ENCODE results near the gene PMM2.

Gene PMM2

GRCh38 chr16:8849411-8850011, 51.9 kb downstream of the PMM2 start:
- in situ Hi-C loops (cut with HindIII; ENCODE audit: low sequenced_read_pairs) = loop anchor here (10.0 kb wide), 1 partner anchor 195 kb away; no protein-coding TSS in a partner anchor

GRCh38 chr16:8850279-8850885, 52.7 kb downstream of the PMM2 start:
- in situ Hi-C loops (cut with HindIII; ENCODE audit: low sequenced_read_pairs) = loop anchor here (10.0 kb wide), 1 partner anchor 194 kb away; no protein-coding TSS in a partner anchor

GRCh38 chr16:8851761-8852403, 54.2 kb downstream of the PMM2 start:
- in situ Hi-C loops (cut with HindIII; ENCODE audit: low sequenced_read_pairs) = loop anchor here (10.0 kb wide), 1 partner anchor 193 kb away; no protein-coding TSS in a partner anchor

GRCh38 chr16:8852534-8852933, 54.9 kb downstream of the PMM2 start:
- in situ Hi-C loops (cut with HindIII; ENCODE audit: low sequenced_read_pairs) = loop anchor here (10.0 kb wide), 1 partner anchor 192 kb away; no protein-coding TSS in a partner anchor

- in situ Hi-C loops (cut with HindIII; ENCODE audit: low sequenced_read_pairs) = loop anchor here (10.0 kb wide), 1 partner anchor 192 kb away; no protein-coding TSS in a partner anchor
These were observed 55.5 kb downstream of the PMM2 start for GRCh38 chr16:8853150-8853549.

- in situ Hi-C loops (cut with HindIII; ENCODE audit: low sequenced_read_pairs) = loop anchor here (10.0 kb wide), 1 partner anchor 191 kb away; no protein-coding TSS in a partner anchor
These were observed 56.0 kb downstream of the PMM2 start for GRCh38 chr16:8853611-8854010.

GRCh38 chr16:8854298-8854948, 56.8 kb downstream of the PMM2 start:
- in situ Hi-C loops (cut with HindIII; ENCODE audit: low sequenced_read_pairs) = loop anchor here (10.0 kb wide), 1 partner anchor 190 kb away; no protein-coding TSS in a partner anchor

GRCh38 chr16:8855051-8855786, 57.6 kb downstream of the PMM2 start:
- in situ Hi-C loops (cut with HindIII; ENCODE audit: low sequenced_read_pairs) = loop anchor here (10.0 kb wide), 1 partner anchor 190 kb away; no protein-coding TSS in a partner anchor

GRCh38 chr16:8855972-8856371, 58.3 kb downstream of the PMM2 start:
- in situ Hi-C loops (cut with HindIII; ENCODE audit: low sequenced_read_pairs) = loop anchor here (10.0 kb wide), 1 partner anchor 189 kb away; no protein-coding TSS in a partner anchor

GRCh38 chr16:8858994-8859912, 61.6 kb downstream of the PMM2 start:
- in situ Hi-C loops (cut with HindIII; ENCODE audit: low sequenced_read_pairs) = loop anchor here (10.0 kb wide), 1 partner anchor 186 kb away; no protein-coding TSS in a partner anchor

GRCh38 chr16:8859913-8860881, 62.6 kb downstream of the PMM2 start:
- in situ Hi-C loops (cut with HindIII; ENCODE audit: low sequenced_read_pairs) = loop anchor here (10.0 kb wide), 1 partner anchor 185 kb away; no protein-coding TSS in a partner anchor

- in situ Hi-C loops (cut with HindIII; ENCODE audit: low sequenced_read_pairs) = no loop called here
These were observed 64.1 kb downstream of the PMM2 start for GRCh38 chr16:8861563-8862308.

GRCh38 chr16:8862309-8863130, 64.9 kb downstream of the PMM2 start:
- in situ Hi-C loops (cut with HindIII; ENCODE audit: low sequenced_read_pairs) = no loop called here

GRCh38 chr16:8863594-8864424, 66.2 kb downstream of the PMM2 start:
- in situ Hi-C loops (cut with HindIII; ENCODE audit: low sequenced_read_pairs) = no loop called here

GRCh38 chr16:8864480-8865110, 67.0 kb downstream of the PMM2 start:
- in situ Hi-C loops (cut with HindIII; ENCODE audit: low sequenced_read_pairs) = no loop called here

Data from endothelial cell of hepatic sinusoid (primary cell).